Measurements from ENCODE around the gene SIL1.
A peak's percentile ranks its signal among the peaks of the same experiment; 100 is the strongest.
"Not testable (repeated sequence)": the region's sequence is repeated elsewhere in the genome, so short reads cannot be mapped to it uniquely, and the experiment has no call there.

The SIL1 gene

GRCh38 chr5:139196296-139196956 lies 1.7 kb downstream of the SIL1 start:
- no peak for DNase-seq

DNA sequence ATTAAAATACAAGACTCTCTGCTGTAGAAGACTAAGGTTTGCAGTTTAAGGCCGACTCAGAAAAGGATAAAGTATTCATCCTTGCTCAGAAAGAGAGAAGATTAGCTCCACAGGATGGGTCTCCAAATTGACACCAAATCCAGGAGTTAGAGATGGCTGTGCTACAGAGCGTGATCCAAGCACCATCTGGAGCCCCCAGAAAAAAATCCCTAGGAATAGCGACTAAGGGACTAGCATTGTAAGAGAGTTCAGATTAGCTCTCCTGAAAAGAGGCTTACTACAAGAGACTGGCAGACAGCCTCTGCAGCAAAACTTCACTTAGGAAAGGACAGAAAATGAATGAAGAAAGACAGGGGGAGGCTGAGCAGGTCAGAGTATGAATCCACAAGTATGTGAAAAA lies 3.7 kb downstream of the SIL1 start:
- peak; percentile 96 for DNase-seq

DNA sequence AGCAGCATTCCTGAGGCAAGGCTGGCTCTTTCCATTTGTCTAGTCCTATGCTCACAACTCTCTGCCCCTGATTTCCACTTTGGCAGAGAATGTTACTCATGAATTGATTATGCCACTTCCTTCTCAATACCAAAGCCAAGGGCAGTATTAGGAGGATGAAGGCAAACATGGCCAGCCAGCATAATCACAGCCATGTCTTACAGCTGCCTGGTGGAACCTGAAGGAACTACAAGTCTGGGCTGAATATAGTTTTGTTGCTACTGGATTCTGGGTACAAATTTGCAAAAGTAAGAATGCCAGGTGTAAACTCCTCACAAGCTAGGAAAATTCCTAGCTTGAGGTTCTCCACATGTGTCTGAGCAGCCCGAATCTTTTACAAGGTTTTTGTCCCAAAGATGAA lies 4.2 kb downstream of the SIL1 start:
- peak; percentile 65 for DNase-seq

DNA sequence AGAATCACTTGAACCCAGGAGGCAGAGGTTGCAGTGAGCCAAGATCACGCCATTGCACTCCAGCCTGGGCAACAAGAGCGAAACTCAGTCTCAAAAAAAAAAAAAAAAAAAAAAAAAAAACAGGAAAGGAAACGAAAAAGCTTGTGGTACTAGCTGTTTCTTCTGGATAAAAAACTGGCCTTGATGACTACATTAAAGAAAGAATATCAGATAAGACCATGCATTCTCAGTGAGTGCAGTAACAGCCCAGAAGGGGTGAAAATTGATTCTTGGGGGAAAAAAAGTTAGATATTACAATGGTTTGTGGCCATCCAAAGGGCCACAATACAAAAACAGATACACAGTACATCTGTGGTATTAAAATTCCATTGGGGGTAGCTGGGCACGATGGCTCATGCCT lies 5.3 kb downstream of the SIL1 start:
- not testable (repeated sequence) for DNase-seq

- not testable (repeated sequence) for DNase-seq
Measured at GRCh38 chr5:139191954-139192353, 6.2 kb downstream of the SIL1 start.

DNA sequence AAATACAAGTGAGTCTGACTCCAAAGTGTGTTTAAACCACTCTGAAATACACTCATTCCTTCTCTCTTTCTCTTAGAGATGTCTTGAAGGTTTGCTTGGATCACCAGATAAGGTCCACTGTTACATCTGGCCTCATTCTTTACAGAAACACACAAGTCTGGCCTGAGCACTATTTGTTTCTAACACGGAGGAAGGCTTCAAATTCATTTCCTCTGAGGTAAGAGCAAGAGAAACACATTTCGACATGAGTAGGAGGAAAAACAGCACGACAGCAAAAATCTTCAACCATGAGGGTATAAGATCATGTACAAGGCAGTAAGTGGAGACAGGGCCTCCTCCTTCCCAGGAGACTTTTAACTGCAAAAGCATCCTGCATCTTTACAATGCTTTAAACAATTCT lies 8.0 kb downstream of the SIL1 start:
- DNase-seq: no peak

DNA sequence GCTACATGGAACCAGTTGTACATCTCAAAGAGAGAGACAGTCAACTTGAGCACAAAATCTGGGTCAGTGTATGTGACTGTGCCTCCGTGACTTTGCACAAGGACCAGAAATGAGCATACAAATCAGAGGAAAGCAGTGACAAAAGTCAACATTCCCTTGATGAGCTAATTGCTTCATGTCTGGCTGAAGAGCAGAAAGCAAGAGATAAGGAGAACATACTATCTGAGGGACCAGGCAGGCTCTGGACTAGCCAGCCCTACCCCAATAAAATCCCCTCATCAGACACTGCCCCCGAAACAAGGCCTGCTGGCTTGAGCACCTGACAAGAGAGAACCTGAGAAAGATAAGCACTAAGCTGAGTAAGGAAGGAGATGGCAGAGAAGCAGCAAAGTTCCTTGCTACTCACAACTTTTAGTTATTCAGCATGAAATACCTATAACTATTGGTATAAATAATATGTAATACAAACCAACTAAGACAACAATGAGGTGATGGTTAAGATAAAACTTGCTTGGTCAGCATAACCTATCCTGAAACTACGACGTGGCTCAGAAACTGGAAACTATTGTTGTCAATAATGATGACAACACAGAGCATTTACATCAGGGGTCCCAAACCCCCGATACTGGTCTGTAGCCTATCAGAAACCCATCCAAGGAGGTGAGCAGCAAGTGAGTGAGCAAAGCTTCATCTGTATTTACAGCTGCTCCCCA lies 9.5 kb downstream of the SIL1 start:
- no peak for DNase-seq

DNA sequence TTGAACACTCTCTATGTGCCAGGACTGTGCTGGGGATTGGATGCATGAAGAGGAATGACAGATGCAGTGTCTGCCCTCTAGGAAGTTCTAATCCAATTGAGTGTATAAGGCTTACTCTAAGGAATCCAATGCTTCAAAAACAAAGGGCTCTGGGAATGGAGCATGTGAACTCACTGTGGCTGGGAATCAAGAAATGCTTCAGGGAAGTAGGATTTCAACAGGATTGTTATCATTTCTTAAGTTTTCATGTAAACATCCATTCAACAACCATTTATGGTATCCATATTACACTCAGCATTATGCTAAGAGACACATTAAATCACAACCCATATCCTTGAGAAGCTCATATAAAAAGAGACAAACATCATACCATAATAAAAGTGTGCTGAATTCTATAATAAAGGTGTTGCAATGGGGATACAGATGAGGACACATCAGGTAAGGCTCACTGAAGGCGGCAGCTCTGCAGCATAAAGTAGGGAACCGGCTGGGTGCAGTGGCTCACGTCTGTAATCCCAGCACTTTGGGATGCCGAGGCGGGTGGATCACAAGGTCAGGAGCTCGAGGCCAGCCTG lies 11.3 kb downstream of the SIL1 start:
- peak; percentile 83 for DNase-seq

- peak; percentile 61 for DNase-seq
Measured at GRCh38 chr5:139186261-139186660, 11.9 kb downstream of the SIL1 start.

GRCh38 chr5:139185589-139185988 lies 12.6 kb downstream of the SIL1 start:
- DNase-seq: no peak

DNA sequence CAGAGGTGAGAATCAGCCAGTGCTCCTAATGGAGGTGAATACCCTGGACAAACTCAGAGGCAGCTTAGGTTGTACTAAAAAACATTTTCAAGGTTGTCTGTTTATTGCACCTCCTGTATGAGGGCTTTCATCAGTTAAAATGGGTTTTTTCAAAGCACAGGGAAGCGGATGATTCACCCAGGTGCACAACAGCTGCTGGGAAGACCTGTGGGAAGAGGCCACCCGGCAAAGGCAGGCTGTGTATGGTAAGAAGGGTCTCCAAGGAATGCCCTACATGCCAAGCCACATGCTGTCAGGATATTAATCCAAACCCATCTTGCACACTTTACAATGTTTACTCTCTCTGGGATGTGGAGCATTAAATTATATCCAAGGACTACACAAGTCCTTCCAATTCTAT lies 14.7 kb downstream of the SIL1 start:
- DNase-seq: peak; percentile 57

- DNase-seq: no peak
Measured at GRCh38 chr5:139182528-139183296, 15.5 kb downstream of the SIL1 start.

DNA sequence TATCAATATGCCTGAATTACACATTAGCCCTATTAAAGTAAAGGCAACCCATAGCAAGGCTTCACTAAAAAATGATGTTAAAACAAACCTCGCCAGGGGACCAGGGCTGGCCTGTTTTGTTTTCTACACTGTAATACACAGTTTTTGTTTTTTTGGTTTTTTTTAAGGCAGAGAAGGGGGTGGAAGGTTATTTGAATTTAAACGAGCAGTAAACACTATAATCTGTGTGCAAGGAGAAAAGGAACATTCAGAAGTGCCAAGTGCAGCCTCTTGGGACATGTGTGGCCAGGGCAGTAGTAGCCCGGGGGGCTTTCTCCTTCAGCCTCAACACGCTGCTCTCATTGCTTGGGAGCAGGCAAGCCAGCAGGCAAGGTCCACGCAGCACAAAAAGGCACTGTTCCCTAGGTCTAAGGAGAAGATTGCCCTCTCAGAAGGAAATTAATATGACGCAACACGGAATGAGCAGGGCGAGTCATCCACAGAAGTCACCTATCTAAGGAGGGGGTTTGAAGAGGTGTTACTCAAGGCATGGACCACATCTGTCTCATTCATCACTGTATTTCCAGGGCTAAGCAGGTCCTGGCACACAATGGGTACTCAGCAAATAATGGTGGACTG lies 16.2 kb downstream of the SIL1 start:
- DNase-seq: no peak

- DNase-seq: no peak
Measured at GRCh38 chr5:139181322-139181730, 16.8 kb downstream of the SIL1 start.

GRCh38 chr5:139180850-139181249 lies 17.3 kb downstream of the SIL1 start:
- no peak for DNase-seq

- DNase-seq: not testable (repeated sequence)
Measured at GRCh38 chr5:139179778-139180513, 18.2 kb downstream of the SIL1 start.

GRCh38 chr5:139178935-139179334 lies 19.2 kb downstream of the SIL1 start:
- DNase-seq: peak; percentile 64

- DNase-seq: no peak
Measured at GRCh38 chr5:139178589-139178917, 19.6 kb downstream of the SIL1 start.

- no peak for DNase-seq
Measured at GRCh38 chr5:139177809-139178588, 20.2 kb downstream of the SIL1 start.

DNA sequence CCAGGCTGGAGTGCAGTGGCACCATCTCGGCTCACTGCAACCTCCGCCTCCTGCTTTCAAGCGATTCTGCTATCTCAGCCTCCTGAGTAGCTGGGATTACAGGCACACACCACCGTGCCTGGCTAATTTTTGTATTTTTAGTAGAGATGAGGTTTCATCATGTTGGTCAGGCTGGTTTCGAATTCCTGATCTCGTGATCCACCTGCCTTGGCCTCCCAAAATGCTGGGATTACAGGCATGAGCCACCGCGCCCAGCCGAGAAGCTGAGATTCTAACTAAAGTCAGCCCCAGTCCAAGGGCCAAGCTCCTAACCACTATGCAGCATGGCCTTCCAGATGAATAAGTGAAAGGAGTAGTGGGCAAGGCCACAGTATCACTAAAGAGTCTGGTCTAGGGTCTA lies 20.9 kb downstream of the SIL1 start:
- not testable (repeated sequence) for DNase-seq

GRCh38 chr5:139174382-139174781 lies 23.8 kb downstream of the SIL1 start:
- not testable (repeated sequence) for DNase-seq

All from NCI-H82 (cell line).